HL-60 (cell line): ENCODE measurements around the gene GMCL2.

ENCODE experiments used
- CTCF ChIP-seq: IDR thresholded peaks from one replicate; pipeline ENCODE4 v1.5.1; 2011; ENCODE audit warnings: low read length, control low read depth, inconsistent platforms; ENCODE audit not compliant: insufficient read depth
- GABPA ChIP-seq: IDR thresholded peaks from 2 replicates; pipeline ENCODE4 v1.6.1; 2012; ENCODE audit warnings: low read depth
- POLR2AphosphoS5 ChIP-seq: IDR thresholded peaks from 2 replicates; pipeline ENCODE4 v1.6.1; 2012; ENCODE audit warnings: low read depth
- REST ChIP-seq: IDR thresholded peaks from 2 replicates; pipeline ENCODE4 v1.6.1; 2012; ENCODE audit warnings: low read depth; ENCODE audit not compliant: insufficient replicate concordance

GRCh38 chr5:178141550-178141949 lies 45.6 kb downstream of the GMCL2 start:
- no peak for TF ChIP-seq CTCF
- TF ChIP-seq POLR2AphosphoS5 = no peak
- TF ChIP-seq REST = no peak
- TF ChIP-seq GABPA = no peak
